GM10847 (cell line): ENCODE measurements around the gene MAD1L1.

Experiments
- POLR2A ChIP-seq: IDR thresholded peaks from 2 replicates; pipeline ENCODE4 v1.6.1; 2011; ENCODE audit not compliant: insufficient read length; ENCODE audit errors: extremely low read depth

MAD1L1 gene

GRCh38 chr7:1918881-1919525 lies 313.7 kb downstream of the MAD1L1 start:
- no peak for TF ChIP-seq POLR2A

GRCh38 chr7:1918063-1918645 lies 314.6 kb downstream of the MAD1L1 start:
- TF ChIP-seq POLR2A = no peak

- no peak for TF ChIP-seq POLR2A
Measured at GRCh38 chr7:1917221-1918062, 315.3 kb downstream of the MAD1L1 start.

GRCh38 chr7:1916601-1916970 lies 316.2 kb downstream of the MAD1L1 start:
- no peak for TF ChIP-seq POLR2A

GRCh38 chr7:1915956-1916600 lies 316.7 kb downstream of the MAD1L1 start:
- TF ChIP-seq POLR2A = no peak

GRCh38 chr7:1915326-1915725 lies 317.4 kb downstream of the MAD1L1 start:
- no peak for TF ChIP-seq POLR2A

GRCh38 chr7:1914743-1915142 lies 318.0 kb downstream of the MAD1L1 start:
- no peak for TF ChIP-seq POLR2A

- TF ChIP-seq POLR2A = no peak
Measured at GRCh38 chr7:1914321-1914720, 318.4 kb downstream of the MAD1L1 start.

GRCh38 chr7:1913466-1914282 lies 319.1 kb downstream of the MAD1L1 start:
- no peak for TF ChIP-seq POLR2A

- no peak for TF ChIP-seq POLR2A
Measured at GRCh38 chr7:1912593-1913465, 319.9 kb downstream of the MAD1L1 start.

GRCh38 chr7:1911571-1911970 lies 321.2 kb downstream of the MAD1L1 start:
- TF ChIP-seq POLR2A = no peak

GRCh38 chr7:1910827-1911226 lies 321.9 kb downstream of the MAD1L1 start:
- no peak for TF ChIP-seq POLR2A

GRCh38 chr7:1910081-1910685 lies 322.6 kb downstream of the MAD1L1 start:
- no peak for TF ChIP-seq POLR2A

GRCh38 chr7:1909476-1909875 lies 323.3 kb downstream of the MAD1L1 start:
- TF ChIP-seq POLR2A = no peak
